H9 (cell line): ENCODE results near the gene MRPL51. TPM values are rescaled to one million over a fixed set of nuclear protein-coding genes. Genes with fewer than 3 reads are reported as not detected.

Experiments
- DNase-seq: peaks from one replicate; pipeline ENCODE4 v3.0.0-alpha.2; 2017
- H2AFZ ChIP-seq: one replicate; pipeline ENCODE4 v1.6.1; 2013; ENCODE audit warnings: mild to moderate bottlenecking, low read length, control low read depth, moderate library complexity
- H2AK5ac ChIP-seq: 2 replicates; pipeline ENCODE4 v1.6.1; 2013; ENCODE audit warnings: low read length, control low read depth, mixed read lengths; ENCODE audit not compliant: insufficient read length
- H2BK120ac ChIP-seq: one replicate; pipeline ENCODE4 v1.6.1; 2013; ENCODE audit warnings: low read depth, mild to moderate bottlenecking, low read length, control low read depth, inconsistent platforms; ENCODE audit not compliant: poor library complexity, severe bottlenecking
- H2BK12ac ChIP-seq: 2 replicates; pipeline ENCODE4 v1.6.1; 2013; ENCODE audit warnings: low read length, control low read depth, mixed read lengths, low read depth; ENCODE audit not compliant: insufficient read length
- H2BK15ac ChIP-seq: 2 replicates; pipeline ENCODE4 v1.6.1; 2013; ENCODE audit warnings: low read depth, low read length, control low read depth
- H2BK20ac ChIP-seq: one replicate; pipeline ENCODE4 v1.6.1; 2013; ENCODE audit warnings: low read depth, mild to moderate bottlenecking, low read length, control low read depth, inconsistent platforms; ENCODE audit not compliant: poor library complexity, severe bottlenecking
- H2BK5ac ChIP-seq: 2 replicates; pipeline ENCODE4 v1.6.1; 2013; ENCODE audit warnings: low read length, control low read depth, mixed read lengths; ENCODE audit not compliant: insufficient read length
- H3K14ac ChIP-seq: 2 replicates; pipeline ENCODE4 v1.6.1; 2013; ENCODE audit warnings: low read length, control low read depth; ENCODE audit not compliant: insufficient read depth
- H3K18ac ChIP-seq: 2 replicates; pipeline ENCODE4 v1.6.1; 2013; ENCODE audit warnings: low read depth, mild to moderate bottlenecking, mixed read lengths, low read length, control low read depth; ENCODE audit not compliant: insufficient read length
- H3K23ac ChIP-seq: 2 replicates; pipeline ENCODE4 v1.6.1; 2013; ENCODE audit warnings: low read length, control low read depth, mixed read lengths, low read depth; ENCODE audit not compliant: insufficient read length
- H3K23me2 ChIP-seq: 2 replicates; pipeline ENCODE4 v1.6.1; 2013; ENCODE audit warnings: low read depth, mild to moderate bottlenecking, mixed read lengths, low read length, control low read depth; ENCODE audit not compliant: insufficient read length, poor library complexity, severe bottlenecking
- H3K27ac ChIP-seq: 2 replicates; pipeline ENCODE4 v1.5.1; 2013; ENCODE audit warnings: low read length, control low read depth, mixed read lengths, low read depth; ENCODE audit not compliant: insufficient read length
- H3K27me3 ChIP-seq: 2 replicates; pipeline ENCODE4 v1.6.1; 2013; ENCODE audit warnings: low read length, control low read depth, inconsistent platforms; ENCODE audit not compliant: insufficient read depth
- H3K4ac ChIP-seq: 2 replicates; pipeline ENCODE4 v1.6.1; 2013; ENCODE audit warnings: low read depth, mild to moderate bottlenecking, control low read depth, inconsistent platforms, low read length, moderate library complexity
- H3K4me1 ChIP-seq: 2 replicates; pipeline ENCODE4 v1.6.1; 2013; ENCODE audit warnings: low read length, control low read depth, inconsistent platforms; ENCODE audit not compliant: insufficient read depth
- H3K4me2 ChIP-seq: 2 replicates; pipeline ENCODE4 v1.6.1; 2013; ENCODE audit warnings: low read length, control low read depth, mixed read lengths; ENCODE audit not compliant: insufficient read length, insufficient read depth
- H3K56ac ChIP-seq: 2 replicates; pipeline ENCODE4 v1.6.1; 2013; ENCODE audit warnings: low read depth, mild to moderate bottlenecking, mixed read lengths, low read length, control low read depth; ENCODE audit not compliant: insufficient read length
- H3K79me1 ChIP-seq: 2 replicates; pipeline ENCODE4 v1.6.1; 2013; ENCODE audit warnings: low read depth, mild to moderate bottlenecking, moderate library complexity, low read length, control low read depth, inconsistent platforms; ENCODE audit not compliant: insufficient read depth, poor library complexity, severe bottlenecking
- H3K79me2 ChIP-seq: 2 replicates; pipeline ENCODE4 v1.6.1; 2013; ENCODE audit warnings: low read length, control low read depth, inconsistent platforms; ENCODE audit not compliant: insufficient read depth
- H3K9ac ChIP-seq: 2 replicates; pipeline ENCODE4 v1.6.1; 2013; ENCODE audit warnings: low read length, control low read depth, mixed read lengths; ENCODE audit not compliant: insufficient read length; ENCODE audit errors: extremely low read depth
- H3K9me3 ChIP-seq: one replicate; pipeline ENCODE4 v1.6.1; 2013; ENCODE audit warnings: low read depth, low read length, inconsistent platforms; ENCODE audit not compliant: control insufficient read depth
- H3T11ph ChIP-seq: one replicate; pipeline ENCODE4 v1.6.1; 2013; ENCODE audit warnings: mild to moderate bottlenecking, low read length, control low read depth, inconsistent platforms
- H4K20me1 ChIP-seq: one replicate; pipeline ENCODE4 v1.6.1; 2013; ENCODE audit not compliant: control insufficient read depth, insufficient read length, insufficient read depth
- H4K5ac ChIP-seq: 2 replicates; pipeline ENCODE4 v1.6.1; 2013; ENCODE audit warnings: low read depth, mild to moderate bottlenecking, mixed read lengths, low read length, control low read depth; ENCODE audit not compliant: insufficient read length
- H4K8ac ChIP-seq: replicated peaks from 2 replicates; pipeline ENCODE4 v1.6.1; 2013; ENCODE audit warnings: low read length, control low read depth, mixed read lengths, low read depth; ENCODE audit not compliant: insufficient read length
- H4K91ac ChIP-seq: 2 replicates; pipeline ENCODE4 v1.6.1; 2013; ENCODE audit warnings: low read depth, mild to moderate bottlenecking, moderate library complexity, mixed read lengths, low read length, control low read depth; ENCODE audit not compliant: insufficient read length
- H3K27ac Mint-ChIP-seq, 3 experiments: 2 replicates in 2 of 3; 3 replicates in 1 of 3; pipeline ENCODE4 v1.8.0; 2020 to 2021; ENCODE audit warnings: mixed read lengths in 3 of 3, mild to moderate bottlenecking in 1 of 3, moderate library complexity in 1 of 3
- H3K27me3 Mint-ChIP-seq: 2 replicates; pipeline ENCODE4 v1.8.0; 2021; ENCODE audit warnings: low read depth, mild to moderate bottlenecking, moderate library complexity, mixed read lengths
- H3K36me3 Mint-ChIP-seq, 3 experiments: 2 replicates in 2 of 3; 3 replicates in 1 of 3; pipeline ENCODE4 v1.8.0; 2020 to 2021; ENCODE audit warnings: low read depth in 3 of 3, mixed read lengths in 3 of 3; ENCODE audit not compliant: insufficient read depth in 1 of 3
- H3K4me1 Mint-ChIP-seq, 2 experiments: 2 replicates each; pipeline ENCODE4 v1.8.0; 2020; ENCODE audit warnings: mixed read lengths in 2 of 2
- H3K4me3 Mint-ChIP-seq, 2 experiments: 2 replicates in 1 of 2; 3 replicates in 1 of 2; pipeline ENCODE4 v1.8.0; 2020 to 2021; ENCODE audit warnings: mild to moderate bottlenecking in 2 of 2, mixed read lengths in 2 of 2, moderate library complexity in 1 of 2
- H3K9me3 Mint-ChIP-seq, 2 experiments: 2 replicates in 1 of 2; 3 replicates in 1 of 2; pipeline ENCODE4 v1.8.0; 2020; ENCODE audit warnings: mild to moderate bottlenecking in 2 of 2, mixed read lengths in 2 of 2, moderate library complexity in 1 of 2
- CTCF ChIP-seq: fragments of 200-600 bp; sonication (generic); conservative IDR thresholded peaks from 3 replicates; pipeline ENCODE4 v1.8.0; 2021; ENCODE audit warnings: antibody characterized with exemption, mild to moderate bottlenecking
- WGBS: extraction: QIAGEN DNeasy Blood & Tissue Kit; methylation state at CpG from one replicate; pipeline ENCODE4 v1.1.7; 2013; ENCODE audit warnings: missing lambda C conversion rate, low lambda C conversion rate, mixed read lengths; ENCODE audit not compliant: insufficient read length; ENCODE audit errors: extremely low coverage; 5-methylcytosine and 5-hydroxymethylcytosine counted together
- total RNA-seq: library from RNA; stranded (reverse); gene quantifications from 2 replicates; pipeline ENCODE4 v1.2.1, GENCODE V29; 2021

Gene MRPL51
- total RNA-seq, 1 experiment from 2014 or later, result 329 TPM

GRCh38 chr12:6470375-6471163 is 22.5 kb downstream of the MRPL51 start, which contains the start of gene VAMP1:
TSS of gene VAMP1 (minus strand) at chr12:6470677. CDS start at chr12:6470531, 146 bp downstream.
- no peak within 1 kb of the TSS for H3K4ac ChIP-seq
- peaks cover 6% of the 10 kb centered on the region for H3K23me2 ChIP-seq
- no peak within 1 kb of the TSS for H2BK120ac ChIP-seq
- Mint-ChIP-seq H3K4me1 (peaks cover 18% of the 10 kb centered on the region in 2 experiments), H3K36me3 (peaks cover 9 to 22% (median 15%) of the 10 kb centered on the region in 3 experiments), H3K4me3 (peak within 1 kb of the TSS; percentile 83 to 89), H3K27ac (peak within 1 kb of the TSS; percentile 92 to 94 (median 94)), H3K27me3 (peaks cover 19% of the 10 kb centered on the region), H3K9me3 (peaks cover 2 to 6% of the 10 kb centered on the region in 2 experiments)
- H3T11ph ChIP-seq, result no peak within 1 kb of the TSS
- no peaks in the 10 kb centered on the region for H3K27me3 ChIP-seq
- H4K91ac ChIP-seq, result no peak within 1 kb of the TSS
- peak within 1 kb of the TSS; percentile 22 for H3K27ac ChIP-seq
- peak within 1 kb of the TSS; percentile 73 for H3K4me2 ChIP-seq
- no peaks in the 10 kb centered on the region for H3K4me1 ChIP-seq
- no peaks in the 10 kb centered on the region for H3K79me1 ChIP-seq
- no peak within 1 kb of the TSS for H2AFZ ChIP-seq
- H4K8ac ChIP-seq, result no peak within 1 kb of the TSS
- no peak within 1 kb of the TSS for H2BK20ac ChIP-seq
- no peak within 1 kb of the TSS for H2BK15ac ChIP-seq
- no peak within 1 kb of the TSS for H2BK12ac ChIP-seq
- H3K9ac ChIP-seq, result peak within 1 kb of the TSS; percentile 73
- H3K79me2 ChIP-seq, result no peaks in the 10 kb centered on the region; the same call in 1 of the 2 replicates
- no peak within 1 kb of the TSS for H2AK5ac ChIP-seq
- peak; percentile 99 for DNase-seq
- peak within 1 kb of the TSS; percentile 19 for H3K18ac ChIP-seq
- no CpG with 5 or more reads among the region's 69 CpGs for WGBS
- TF ChIP-seq CTCF, result no peak
- H4K5ac ChIP-seq, result no peak within 1 kb of the TSS
- no peak within 1 kb of the TSS for H2BK5ac ChIP-seq
- no peaks in the 10 kb centered on the region for H3K9me3 ChIP-seq
- H3K14ac ChIP-seq, result 0 out of 2 replicates have a peak within 1 kb of the TSS, but pooled peaks have one; percentile 7
- no peak within 1 kb of the TSS for H3K23ac ChIP-seq
- H3K56ac ChIP-seq, result no peak within 1 kb of the TSS
- H4K20me1 ChIP-seq, result no peaks in the 10 kb centered on the region
